Stimulated activated CD4-positive, alpha-beta T cell treated with anti-CD3 and anti-CD28 coated beads, Interleukin-15, amount 100 ng/mL, for 24 hours (primary cell): ENCODE measurements around the gene OR13C2.
"Not testable (repeated sequence)": the region's sequence is repeated elsewhere in the genome, so short reads cannot be mapped to it uniquely, and the experiment has no call there.

ENCODE experiments used
- DNase-seq: peaks from one replicate; pipeline ENCODE4 v3.0.0-alpha.2; 2020

Gene OR13C2

GRCh38 chr9:104605527-104605926 is at the start of gene OR13C2:
OR13C2 (minus strand) TSS chr9:104605627; CDS start chr9:104605627, 0 bp downstream.
- DNase-seq, result not testable (repeated sequence)

- no peak for DNase-seq
Observed at GRCh38 chr9:104635456-104635855, 30.0 kb upstream of the OR13C2 start.

GRCh38 chr9:104633976-104634520 is 28.6 kb upstream of the OR13C2 start:
- no peak for DNase-seq

GRCh38 chr9:104625964-104626363 is 20.5 kb upstream of the OR13C2 start:
- not testable (repeated sequence) for DNase-seq

GRCh38 chr9:104618104-104618503 is 12.7 kb upstream of the OR13C2 start, which contains the start of gene OR13C9:
OR13C9 (minus strand) TSS chr9:104618204; CDS start chr9:104618204, 0 bp downstream.
- no peak for DNase-seq

GRCh38 chr9:104617418-104617817 is 12.0 kb upstream of the OR13C2 start:
- no peak for DNase-seq

GRCh38 chr9:104611213-104611612 is 5.8 kb upstream of the OR13C2 start:
- DNase-seq, result no peak

- no peak for DNase-seq
Observed at GRCh38 chr9:104608336-104608735, 2.9 kb upstream of the OR13C2 start.

GRCh38 chr9:104606152-104606551 is 725 bp upstream of the OR13C2 start:
- DNase-seq, result no peak

GRCh38 chr9:104604801-104605200 is 626 bp downstream of the OR13C2 start:
- DNase-seq, result no peak

GRCh38 chr9:104599313-104599712 is 6.1 kb downstream of the OR13C2 start, which contains the start of gene OR13C5:
OR13C5 (minus strand) TSS chr9:104599413; CDS start chr9:104599413, 0 bp downstream.
- not testable (repeated sequence) for DNase-seq

- DNase-seq, result not testable (repeated sequence)
Observed at GRCh38 chr9:104598749-104599148, 6.7 kb downstream of the OR13C2 start.

GRCh38 chr9:104589626-104590025 is 15.8 kb downstream of the OR13C2 start:
- no peak for DNase-seq

GRCh38 chr9:104586496-104587180 is 18.8 kb downstream of the OR13C2 start:
- no peak for DNase-seq

GRCh38 chr9:104580562-104580961 is 24.9 kb downstream of the OR13C2 start:
- no peak for DNase-seq

- no peak for DNase-seq
Observed at GRCh38 chr9:104577263-104577662, 28.2 kb downstream of the OR13C2 start.

GRCh38 chr9:104575456-104575855 is 30.0 kb downstream of the OR13C2 start:
- DNase-seq, result no peak

GRCh38 chr9:104572612-104573011 is 32.8 kb downstream of the OR13C2 start:
- DNase-seq, result no peak

- DNase-seq, result no peak
Observed at GRCh38 chr9:104568868-104569267, 36.6 kb downstream of the OR13C2 start, which contains the start of gene OR13C8. OR13C8 (plus strand) TSS chr9:104569168; CDS start chr9:104569168, 0 bp downstream.

- DNase-seq, result no peak
Observed at GRCh38 chr9:104564358-104564757, 41.1 kb downstream of the OR13C2 start.

GRCh38 chr9:104556830-104557634 is 48.4 kb downstream of the OR13C2 start:
- DNase-seq, result no peak

GRCh38 chr9:104555521-104555920 is 49.9 kb downstream of the OR13C2 start:
- DNase-seq, result no peak
